ENCODE measurements around the gene HOXD3. TPM values are rescaled to one million over a fixed set of nuclear protein-coding genes. Genes with fewer than 3 reads are reported as not detected.

The HOXD3 gene
- total and polyA plus RNA-seq, 9 of the 15 experiments (the other 6 are each of a cell fraction or from before 2014, with no cell fraction given) = not detected

- intact Hi-C loops (cut with micrococcal nuclease) (no loop called here), in situ Hi-C loops (cut with MboI) (no loop called here)
- Histone ChIP-seq H3K36me3 (ENCODE audit: control insufficient read depth, insufficient read depth, low read length) (no peaks in the 10 kb centered on the region), H3K9me3 (replicated peaks; ENCODE audit: control insufficient read depth, insufficient read depth, low read depth, low read length) (no peaks in the 10 kb centered on the region), H3K4me2 (ENCODE audit: insufficient read depth, low read length) (no peak overlapping the region), H3K4me1 (replicated peaks in 1 of 2; ENCODE audit: control insufficient read depth in 2 of 2, insufficient read depth in 2 of 2, low read length in 2 of 2) (peaks cover 0 to 19% of the 10 kb centered on the region in 2 experiments; a peak in 1 of 5 replicates), H3K4me3 (no peak overlapping the region), H3K79me2 (ENCODE audit: control insufficient read depth, insufficient read depth, low read length) (no peaks in the 10 kb centered on the region), H4K20me1 (replicated peaks; ENCODE audit: control insufficient read depth, insufficient read depth, low read length) (no peaks in the 10 kb centered on the region; the same call in 1 of the 2 replicates), H3K9me1 (ENCODE audit: control insufficient read depth, insufficient read depth, low read length) (no peaks in the 10 kb centered on the region), H2AFZ (ENCODE audit: low read depth, low read length) (no peak overlapping the region), H3K27ac (ENCODE audit: extremely low read depth, low read depth, low read length) (no peak overlapping the region), H3K27me3 (ENCODE audit: control insufficient read depth in 2 of 2, insufficient read depth in 2 of 2, low read length in 2 of 2) (peaks cover 65 to 73% of the 10 kb centered on the region in 2 experiments), H3K9ac (ENCODE audit: insufficient read depth in 1 of 2, low read depth in 2 of 2, low read length in 2 of 2) (no peak overlapping the region)
- POLR2A ChIA-PET = no interaction called here
- FAIRE-seq (no peak), DNase-seq (ENCODE audit: extremely low read depth in 1 of 4, low spot score in 3 of 4) (no peak), ATAC-seq (no peak)
- WGBS (ENCODE audit: insufficient coverage, low coverage, missing lambda C conversion rate) = under 1% methylated on average over 16 of the region's 16 CpGs
- no peak for TF ChIP-seq POLR2H (tag; IDR thresholded peaks at IDR 0.05; ENCODE audit: low read depth)
- TF ChIP-seq ZNF583 (CRISPR knock-in tag; IDR thresholded peaks at IDR 0.05) = no peak
- no peak for TF ChIP-seq EHMT2 (IDR thresholded peaks at IDR 0.05)
- TF ChIP-seq FOS (IDR thresholded peaks at IDR 0.05; ENCODE audit: extremely low read depth, insufficient read length) = no peak
- no peak for TF ChIP-seq CTCFL (IDR thresholded peaks at IDR 0.05; ENCODE audit: borderline replicate concordance, insufficient read depth, low read depth, low read length, poor library complexity, severe bottlenecking)
- TF ChIP-seq KAT8 (IDR thresholded peaks at IDR 0.05; ENCODE audit: low read depth) = no peak
- TF ChIP-seq HNRNPL (IDR thresholded peaks at IDR 0.05; ENCODE audit: low read depth, low read length) = no peak
- TF ChIP-seq RB1 (IDR thresholded peaks at IDR 0.05; ENCODE audit: low read depth) = no peak
- no peak for TF ChIP-seq POLR2G (IDR thresholded peaks at IDR 0.05; ENCODE audit: low read depth, low read length)
- TF ChIP-seq SRSF7 (optimal IDR thresholded peaks at IDR 0.05; ENCODE audit: low read depth, low read length) = no peak
- no peak for TF ChIP-seq FOXA1 (IDR thresholded peaks at IDR 0.05; ENCODE audit: borderline replicate concordance)
- CTCF ChIA-PET (ENCODE audit: low intra/inter-chr PET ratio) = no interaction called here
- no TSS peak for BruUV-seq (replicated peaks)
Observed at GRCh38 chr2:176114930-176115625, 42.0 kb upstream of the HOXD3 start.

Measured in K562 (cell line).